HEK293 (cell line): ENCODE results near the gene RPS19.

Experiments
- CTCF ChIA-PET: fragments of 350-600 bp; formaldehyde crosslinking; extraction: SDS; loops from one replicate; lab custom pipeline; 2021; ENCODE audit warnings: antibody characterized with exemption; lab: Yijun Ruan, JAX
- POLR2A ChIA-PET: fragments of 300-600 bp; formaldehyde crosslinking; extraction: SDS; loops from one replicate; lab custom pipeline; 2020; ENCODE audit warnings: antibody characterized with exemption, inconsistent platforms; lab: Yijun Ruan, JAX
- H3K27ac ChIP-seq: fragments of 200-500 bp; sonication (Bioruptor generic); 2 replicates; pipeline ENCODE4 v1.5.1; 2014; ENCODE audit warnings: low read depth, low read length, control low read depth, inconsistent platforms; ENCODE audit errors: extremely low read depth
- H3K36me3 ChIP-seq, 2 experiments: fragments of 200-500 bp in 1 of 2; sonication (Bioruptor generic) in 1 of 2; 1 replicate in 1 of 2; 2 replicates in 1 of 2; pipeline ENCODE4 v1.5.1; 2014 to 2017; ENCODE audit warnings: inconsistent platforms in 2 of 2, low read length in 2 of 2; ENCODE audit not compliant: control insufficient read depth in 2 of 2, insufficient read depth in 1 of 2
- H3K4me1 ChIP-seq: fragments of 200-500 bp; sonication (Bioruptor generic); 2 replicates; pipeline ENCODE4 v1.5.1; 2014; ENCODE audit warnings: mild to moderate bottlenecking, low read length, inconsistent platforms; ENCODE audit not compliant: control insufficient read depth, insufficient read depth
- H3K4me3 ChIP-seq: 2 replicates; pipeline ENCODE4 v1.5.1; 2011; ENCODE audit warnings: low read depth, mild to moderate bottlenecking, control low read depth, low read length, moderate library complexity
- H3K9me3 ChIP-seq: fragments of 200-500 bp; sonication (Bioruptor generic); 2 replicates; pipeline ENCODE4 v1.5.1; 2014; ENCODE audit warnings: low read depth, low read length, inconsistent platforms; ENCODE audit not compliant: control insufficient read depth, insufficient read depth
- EGR2 ChIP-seq: fragments of 450-650 bp; formaldehyde crosslinking; IDR thresholded peaks from 2 replicates; pipeline ENCODE4 v1.5.1; 2016; ENCODE audit warnings: low read depth, missing biosample characterization, missing genetic modification characterization
- GLIS1 ChIP-seq: fragments of 450-650 bp; formaldehyde crosslinking; IDR thresholded peaks from 2 replicates; pipeline ENCODE4 v1.5.1; 2016; ENCODE audit warnings: missing biosample characterization, missing genetic modification characterization
- GLIS2 ChIP-seq: fragments of 450-650 bp; formaldehyde crosslinking; IDR thresholded peaks from 2 replicates; pipeline ENCODE4 v1.5.1; 2016; ENCODE audit warnings: missing biosample characterization, missing genetic modification characterization
- MZF1 ChIP-seq: fragments of 450-650 bp; formaldehyde crosslinking; IDR thresholded peaks from 2 replicates; pipeline ENCODE4 v1.5.1; 2017; ENCODE audit warnings: missing biosample characterization, missing genetic modification characterization, borderline replicate concordance
- PRDM10 ChIP-seq: fragments of 450-650 bp; formaldehyde crosslinking; IDR thresholded peaks from 2 replicates; pipeline ENCODE4 v1.5.1; 2016; ENCODE audit warnings: missing biosample characterization, missing genetic modification characterization
- SP2 ChIP-seq: fragments of 450-650 bp; formaldehyde crosslinking; IDR thresholded peaks from 2 replicates; pipeline ENCODE4 v1.5.1; 2016; ENCODE audit warnings: missing biosample characterization, missing genetic modification characterization
- ZFHX2 ChIP-seq: fragments of 450-650 bp; formaldehyde crosslinking; conservative IDR thresholded peaks from 2 replicates; pipeline ENCODE4 v1.5.1; 2016; ENCODE audit warnings: missing biosample characterization, missing genetic modification characterization
- ZNF16 ChIP-seq: fragments of 450-650 bp; formaldehyde crosslinking; IDR thresholded peaks from 2 replicates; pipeline ENCODE4 v1.5.1; 2016; ENCODE audit warnings: low read depth, missing biosample characterization, missing genetic modification characterization
- ZNF423 ChIP-seq: fragments of 450-650 bp; formaldehyde crosslinking; IDR thresholded peaks from 2 replicates; pipeline ENCODE4 v1.5.1; 2016; ENCODE audit warnings: missing biosample characterization, missing genetic modification characterization
- ZNF529 ChIP-seq: fragments of 450-650 bp; formaldehyde crosslinking; IDR thresholded peaks from 2 replicates; pipeline ENCODE4 v1.5.1; 2017; ENCODE audit warnings: missing genetic modification characterization, missing biosample characterization; ENCODE audit not compliant: insufficient replicate concordance
- ZNF530 ChIP-seq: fragments of 450-650 bp; formaldehyde crosslinking; IDR thresholded peaks from 2 replicates; pipeline ENCODE4 v1.5.1; 2016; ENCODE audit warnings: low read depth, missing biosample characterization, missing genetic modification characterization
- ZNF544 ChIP-seq: fragments of 450-650 bp; formaldehyde crosslinking; IDR thresholded peaks from 2 replicates; pipeline ENCODE4 v1.5.0; 2017; ENCODE audit warnings: missing biosample characterization, missing genetic modification characterization
- ZSCAN16 ChIP-seq: fragments of 450-650 bp; formaldehyde crosslinking; IDR thresholded peaks from 2 replicates; pipeline ENCODE4 v1.5.1; 2016; ENCODE audit warnings: missing biosample characterization, missing genetic modification characterization
- TF ChIP-seq, protein P1 (sequence below): fragments of 450-650 bp; formaldehyde crosslinking; IDR thresholded peaks from 2 replicates; pipeline ENCODE4 v1.5.1; 2016; ENCODE audit warnings: missing biosample characterization, missing genetic modification characterization

The RPS19 gene

GRCh38 chr19:41894350-41894749 is 34.3 kb downstream of the RPS19 start:
- no peaks in the 10 kb centered on the region for H3K9me3 ChIP-seq
- H3K4me3 ChIP-seq, result no peak overlapping the region
- TF ChIP-seq PRDM10 (no peak), SP2 (tag by site-specific recombination) (0 out of 2 replicates have a peak, but pooled peaks have one; percentile 2)
- TF ChIP-seq, protein P1, sequence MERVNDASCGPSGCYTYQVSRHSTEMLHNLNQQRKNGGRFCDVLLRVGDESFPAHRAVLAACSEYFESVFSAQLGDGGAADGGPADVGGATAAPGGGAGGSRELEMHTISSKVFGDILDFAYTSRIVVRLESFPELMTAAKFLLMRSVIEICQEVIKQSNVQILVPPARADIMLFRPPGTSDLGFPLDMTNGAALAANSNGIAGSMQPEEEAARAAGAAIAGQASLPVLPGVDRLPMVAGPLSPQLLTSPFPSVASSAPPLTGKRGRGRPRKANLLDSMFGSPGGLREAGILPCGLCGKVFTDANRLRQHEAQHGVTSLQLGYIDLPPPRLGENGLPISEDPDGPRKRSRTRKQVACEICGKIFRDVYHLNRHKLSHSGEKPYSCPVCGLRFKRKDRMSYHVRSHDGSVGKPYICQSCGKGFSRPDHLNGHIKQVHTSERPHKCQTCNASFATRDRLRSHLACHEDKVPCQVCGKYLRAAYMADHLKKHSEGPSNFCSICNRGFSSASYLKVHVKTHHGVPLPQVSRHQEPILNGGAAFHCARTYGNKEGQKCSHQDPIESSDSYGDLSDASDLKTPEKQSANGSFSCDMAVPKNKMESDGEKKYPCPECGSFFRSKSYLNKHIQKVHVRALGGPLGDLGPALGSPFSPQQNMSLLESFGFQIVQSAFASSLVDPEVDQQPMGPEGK (tag by site-specific recombination), result no peak
- ChIA-PET POLR2A (no interaction called here), CTCF (interaction anchor here (0.6 kb wide), 1 partner anchor 129 kb away, joined by 4 read pairs; no protein-coding TSS in a partner anchor)
- H3K4me1 ChIP-seq, result no peaks in the 10 kb centered on the region
- H3K36me3 ChIP-seq, result peaks cover 33 to 47% of the 10 kb centered on the region in 2 experiments
- H3K27ac ChIP-seq, result 0 out of 2 replicates have a peak overlapping the region, but pooled peaks have one; percentile 24

- no peaks in the 10 kb centered on the region for H3K4me1 ChIP-seq
- no peaks in the 10 kb centered on the region for H3K9me3 ChIP-seq
- POLR2A ChIA-PET, result interaction anchor here (0.6 kb wide), 1 partner anchor 178 kb away, joined by 6 read pairs; no protein-coding TSS in a partner anchor
- H3K27ac ChIP-seq, result peak overlapping the region; percentile 8; the same call in 1 of the 2 replicates
- TF ChIP-seq ZNF529 (tag by site-specific recombination) (no peak), ZNF16 (tag by site-specific recombination) (no peak), ZNF530 (tag by site-specific recombination) (no peak), ZNF423 (no peak), ZSCAN16 (tag by site-specific recombination) (no peak), EGR2 (tag by site-specific recombination) (peak; percentile 42), ZFHX2 (tag by site-specific recombination) (peak; percentile 61), MZF1 (no peak), GLIS2 (tag by site-specific recombination) (peak; percentile 42; the same call in 1 of the 2 replicates), ZNF544 (tag by site-specific recombination) (no peak), GLIS1 (tag by site-specific recombination) (no peak)
- TF ChIP-seq, protein P1 (tag by site-specific recombination), result peak; percentile 47
- no peak overlapping the region for H3K4me3 ChIP-seq
- CTCF ChIA-PET, result interaction anchor here (0.6 to 0.9 kb wide), 3 partner anchors 10 to 189 kb away, joined by 3 to 4 read pairs (median 4); no protein-coding TSS in a partner anchor
- H3K36me3 ChIP-seq, result peaks cover 42 to 53% of the 10 kb centered on the region in 2 experiments
These were observed 35.9 kb downstream of the RPS19 start for GRCh38 chr19:41895745-41896580.
